ENCODE results near the gene PNKD.

PNKD gene

GRCh38 chr2:218392891-218393462 is 122.7 kb downstream of the PNKD start:
- no peak for TF ChIP-seq CTCF (IDR thresholded peaks at IDR 0.05; ENCODE audit: insufficient read depth, missing control alignments)
- no peak for DNase-seq (ENCODE audit: insufficient read length, low spot score)
- FAIRE-seq: no peak

GRCh38 chr2:218393750-218394290 is 123.5 kb downstream of the PNKD start:
- DNase-seq (ENCODE audit: insufficient read length, low spot score): no peak
- no peak for FAIRE-seq
- TF ChIP-seq CTCF (IDR thresholded peaks at IDR 0.05; ENCODE audit: insufficient read depth, missing control alignments): no peak

GRCh38 chr2:218394298-218395089 is 124.2 kb downstream of the PNKD start:
- FAIRE-seq (no peak), DNase-seq (ENCODE audit: insufficient read length, low spot score) (no peak)
- no peak for TF ChIP-seq CTCF (IDR thresholded peaks at IDR 0.05; ENCODE audit: insufficient read depth, missing control alignments)

- FAIRE-seq (no peak), DNase-seq (ENCODE audit: insufficient read length, low spot score) (no peak)
- TF ChIP-seq CTCF (IDR thresholded peaks at IDR 0.05; ENCODE audit: insufficient read depth, missing control alignments): no peak
These were observed 124.7 kb downstream of the PNKD start for GRCh38 chr2:218395090-218395444.

- no peak for FAIRE-seq
- TF ChIP-seq CTCF (IDR thresholded peaks at IDR 0.05; ENCODE audit: insufficient read depth, missing control alignments): no peak
- DNase-seq (ENCODE audit: insufficient read length, low spot score): no peak
These were observed 125.1 kb downstream of the PNKD start for GRCh38 chr2:218395456-218395825.

- peak; percentile 61 for DNase-seq (ENCODE audit: insufficient read length, low spot score)
- FAIRE-seq: no peak
- peak; percentile 55 for TF ChIP-seq CTCF (IDR thresholded peaks at IDR 0.05; ENCODE audit: insufficient read depth, missing control alignments)
These were observed 125.7 kb downstream of the PNKD start for GRCh38 chr2:218395826-218396687.
